A549 (cell line): ENCODE results near the gene RCAN2. TPM values are rescaled to one million over a fixed set of nuclear protein-coding genes. Genes with fewer than 3 reads are reported as not detected.

Experiments
- ATAC-seq, 2 experiments: fragments of 200-7000 bp in 1 of 2; fragments of >200 bp in 1 of 2; cut with Nextera tagmentation in 1 of 2; cut with Tn5 transposase in 1 of 2; 3 replicates each; pipeline versions ENCODE4 v1.8.0 to v1.9.1; 2018 to 2020; ENCODE audit warnings: mild to moderate bottlenecking in 1 of 2, moderate library complexity in 1 of 2
- CTCF ChIA-PET: fragments of 300-600 bp; sonication (Branson Sonifier 250); formaldehyde crosslinking; extraction: SDS; loops from one replicate; lab custom pipeline; 2021; ENCODE audit warnings: antibody characterized with exemption, inconsistent platforms; lab: Yijun Ruan, JAX
- POLR2A ChIA-PET: fragments of 350-600 bp; formaldehyde crosslinking; extraction: SDS; loops from one replicate; lab custom pipeline; 2021; ENCODE audit warnings: antibody characterized with exemption, inconsistent platforms; lab: Yijun Ruan, JAX
- DNase-seq, 2 experiments: peaks; one replicate each; pipeline versions ENCODE4 v3.0.0 to v3.0.0-alpha.2; 2011 to 2016; ENCODE audit warnings: low read depth in 1 of 2, low spot score in 1 of 2
- FAIRE-seq: peaks from 2 replicates; lab custom pipeline; 2011; peaks lifted over from hg19 to GRCh38; lab: Jason Lieb, UNC
- H3K27ac ChIP-seq, 2 experiments: fragments of >200 bp; sonication (Bioruptor Twin); formaldehyde crosslinking; 3 replicates each; pipeline ENCODE4 v1.5.1; 2016 to 2017
- H3K4me1 ChIP-seq: fragments of >200 bp; sonication (Bioruptor Twin); formaldehyde crosslinking; 3 replicates; pipeline ENCODE4 v1.6.1; 2016
- H3K4me2 ChIP-seq: fragments of >200 bp; sonication (Bioruptor Twin); formaldehyde crosslinking; 3 replicates; pipeline ENCODE4 v1.6.1; 2016
- H3K4me3 ChIP-seq: fragments of >200 bp; sonication (Bioruptor Twin); formaldehyde crosslinking; 3 replicates; pipeline ENCODE4 v1.5.1; 2016
- H3K9me3 ChIP-seq: fragments of >200 bp; sonication (Bioruptor Twin); formaldehyde crosslinking; 3 replicates; pipeline ENCODE4 v1.6.1; 2016
- BHLHE40 ChIP-seq: IDR thresholded peaks from 2 replicates; pipeline ENCODE4 v1.6.1; 2012; ENCODE audit warnings: low read depth, low read length, inconsistent platforms
- CBX8 ChIP-seq: fragments of 200-600 bp; sonication (generic); IDR thresholded peaks from 2 replicates; pipeline ENCODE4 v1.6.1; 2016
- CHD2 ChIP-seq: fragments of 150-350 bp; IDR thresholded peaks from 2 replicates; pipeline ENCODE4 v1.6.1; 2014; ENCODE audit warnings: low read length; ENCODE audit not compliant: partially characterized antibody
- CHD4 ChIP-seq: fragments of 200-600 bp; sonication (generic); IDR thresholded peaks from 2 replicates; pipeline ENCODE4 v1.6.1; 2016; ENCODE audit warnings: antibody characterized with exemption, mild to moderate bottlenecking, borderline replicate concordance
- CTCF ChIP-seq: fragments of >200 bp; sonication (Bioruptor Twin); formaldehyde crosslinking; IDR thresholded peaks from 3 replicates; pipeline ENCODE4 v1.5.1; 2016
- E2F6 ChIP-seq: IDR thresholded peaks from 2 replicates; pipeline ENCODE4 v1.6.1; 2012; ENCODE audit warnings: low read depth, borderline replicate concordance
- ELK1 ChIP-seq: fragments of 150-350 bp; IDR thresholded peaks from 2 replicates; pipeline ENCODE4 v1.6.1; 2014; ENCODE audit warnings: low read depth, mild to moderate bottlenecking, low read length
- FOXS1 ChIP-seq: fragments of 250-450 bp; sonication (Bioruptor Pico); IDR thresholded peaks from 2 replicates; pipeline ENCODE4 v1.5.0; 2020; ENCODE audit warnings: mild to moderate bottlenecking, moderate library complexity
- GATA3 ChIP-seq: IDR thresholded peaks from 2 replicates; pipeline ENCODE4 v1.6.1; 2012; ENCODE audit warnings: borderline replicate concordance
- HES2 ChIP-seq: fragments of >200 bp; sonication (Bioruptor Twin); formaldehyde crosslinking; IDR thresholded peaks from 2 replicates; pipeline ENCODE4 v1.6.1; 2016
- HEYL ChIP-seq: fragments of 250-450 bp; sonication (Bioruptor Pico); IDR thresholded peaks from 2 replicates; pipeline ENCODE4 v1.8.0; 2021; ENCODE audit warnings: mild to moderate bottlenecking, moderate library complexity
- JUNB ChIP-seq: fragments of >200 bp; sonication (Bioruptor Twin); formaldehyde crosslinking; IDR thresholded peaks from 2 replicates; pipeline ENCODE4 v1.6.1; 2016
- KDM1A ChIP-seq: fragments of 200-600 bp; sonication (generic); IDR thresholded peaks from 2 replicates; pipeline ENCODE4 v1.6.1; 2016; ENCODE audit warnings: low read depth, mild to moderate bottlenecking
- MYC ChIP-seq: IDR thresholded peaks from 2 replicates; pipeline ENCODE4 v1.6.1; 2012; ENCODE audit warnings: mild to moderate bottlenecking, inconsistent platforms, low read length, improper control_type of control experiment, borderline replicate concordance
- NFE2L2 ChIP-seq: fragments of 150-350 bp; conservative IDR thresholded peaks from 2 replicates; pipeline ENCODE4 v1.6.1; 2014; ENCODE audit warnings: low read length
- NPAS2 ChIP-seq: fragments of 250-450 bp; sonication (Bioruptor Pico); IDR thresholded peaks from 2 replicates; pipeline ENCODE4 v1.8.0; 2022; ENCODE audit warnings: mild to moderate bottlenecking, moderate library complexity, borderline replicate concordance
- POLR2A ChIP-seq: IDR thresholded peaks from 2 replicates; pipeline ENCODE4 v1.6.1; 2012; ENCODE audit warnings: mild to moderate bottlenecking, low read length
- RAD21 ChIP-seq, 2 experiments: fragments of >200 bp in 1 of 2; sonication (Bioruptor Twin) in 1 of 2; formaldehyde crosslinking in 1 of 2; IDR thresholded peaks in 1 of 2; conservative IDR thresholded peaks in 1 of 2; 2 replicates in 1 of 2; 3 replicates in 1 of 2; pipeline ENCODE4 v1.6.1; 2012 to 2018; ENCODE audit warnings: inconsistent platforms in 1 of 2
- RFX5 ChIP-seq: fragments of 450-650 bp; IDR thresholded peaks from 2 replicates; pipeline ENCODE4 v1.7.1; 2014; ENCODE audit warnings: antibody characterized with exemption, mild to moderate bottlenecking, moderate library complexity
- SMC3 ChIP-seq: fragments of >200 bp; sonication (Bioruptor Twin); formaldehyde crosslinking; IDR thresholded peaks from 3 replicates; pipeline ENCODE4 v1.6.1; 2018; ENCODE audit warnings: inconsistent platforms
- SREBF2 ChIP-seq: fragments of 450-650 bp; IDR thresholded peaks from 2 replicates; pipeline ENCODE4 v1.6.1; 2014; ENCODE audit warnings: mild to moderate bottlenecking, moderate library complexity
- TFCP2L1 ChIP-seq: fragments of 250-450 bp; sonication (Bioruptor Pico); IDR thresholded peaks from 2 replicates; pipeline ENCODE4 v1.5.0; 2021; ENCODE audit warnings: mild to moderate bottlenecking
- ZFP36 ChIP-seq: fragments of 450-650 bp; IDR thresholded peaks from 2 replicates; pipeline ENCODE4 v1.6.1; 2014; ENCODE audit warnings: borderline replicate concordance; ENCODE audit not compliant: partially characterized antibody
- ZSCAN20 ChIP-seq: fragments of 250-450 bp; sonication (Bioruptor Pico); IDR thresholded peaks from 2 replicates; pipeline ENCODE4 v1.8.0; 2022; ENCODE audit warnings: mild to moderate bottlenecking, moderate library complexity
- WGBS: methylation state at CpG from one replicate; pipeline ENCODE4 v1.1.6; 2017; ENCODE audit errors: missing lambda C conversion rate; 5-methylcytosine and 5-hydroxymethylcytosine counted together
- polyA plus RNA-seq, 4 experiments: library from polyadenylated mRNA; depleted of rRNA in 3 of 4; stranded (reverse); fragments of >200 nt; fragmentation: RNase III in 1 of 4; extraction: RNeasy Plus Mini Kit Qiagen cat#74134 plus additional on column Dnase treatment in 1 of 4; gene quantifications; 2 replicates in 3 of 4; 3 replicates in 1 of 4; pipeline ENCODE4 v1.2.3, GENCODE V29; 2011 to 2017
- TF ChIP-seq, protein P1 (sequence below): IDR thresholded peaks from 2 replicates; pipeline ENCODE4 v1.6.1; 2012

RCAN2 gene
- polyA plus RNA-seq, 2 of the 4 experiments (the other 2 are of a cell fraction) = not detected

DNA sequence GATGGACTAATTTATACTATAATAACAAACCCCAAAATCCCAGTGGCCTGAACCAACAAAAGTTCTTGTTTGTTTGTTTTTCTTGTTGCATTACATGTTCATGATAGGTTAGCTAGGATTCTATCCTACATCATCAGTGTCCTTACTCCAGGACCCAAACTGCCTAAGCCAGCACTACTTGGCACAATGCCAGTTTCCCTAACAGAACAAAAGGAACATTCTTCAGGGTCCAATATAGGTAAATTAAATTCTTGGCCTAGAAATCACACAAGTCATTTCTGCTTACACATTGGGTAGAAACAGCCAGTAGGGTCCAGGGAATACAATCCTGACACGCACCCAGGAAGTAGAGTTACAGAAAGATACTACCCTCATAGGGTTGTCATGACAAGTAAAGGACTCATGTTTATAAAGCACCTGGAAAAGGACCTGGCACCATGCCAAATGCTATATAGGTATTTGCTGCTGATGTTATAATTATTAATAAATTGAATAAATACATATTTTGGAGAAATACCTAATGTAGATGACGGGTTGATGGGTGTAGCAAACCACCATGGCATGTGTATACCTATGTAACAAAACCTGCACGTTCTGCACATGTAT lies 38.8 kb downstream of the RCAN2 start:
- Histone ChIP-seq H3K27ac (no peak overlapping the region), H3K4me3 (no peak overlapping the region), H3K4me1 (no peaks in the 10 kb centered on the region), H3K4me2 (no peak overlapping the region), H3K9me3 (no peaks in the 10 kb centered on the region)
- no peak for DNase-seq
- ATAC-seq = no peak
- WGBS = 19% methylated on average over 3 of the region's 3 CpGs
- TF ChIP-seq POLR2A (no peak), CBX8 (no peak), TFCP2L1 (CRISPR knock-in tag) (no peak), KDM1A (no peak), JUNB (no peak), RFX5 (no peak), ELK1 (no peak), CHD4 (no peak), CTCF (no peak), MYC (no peak), GATA3 (no peak), SREBF2 (no peak), ZFP36 (no peak), HEYL (CRISPR knock-in tag) (no peak), SMC3 (no peak), BHLHE40 (no peak), FOXS1 (no peak), NPAS2 (CRISPR knock-in tag) (no peak)
- TF ChIP-seq, protein P1, sequence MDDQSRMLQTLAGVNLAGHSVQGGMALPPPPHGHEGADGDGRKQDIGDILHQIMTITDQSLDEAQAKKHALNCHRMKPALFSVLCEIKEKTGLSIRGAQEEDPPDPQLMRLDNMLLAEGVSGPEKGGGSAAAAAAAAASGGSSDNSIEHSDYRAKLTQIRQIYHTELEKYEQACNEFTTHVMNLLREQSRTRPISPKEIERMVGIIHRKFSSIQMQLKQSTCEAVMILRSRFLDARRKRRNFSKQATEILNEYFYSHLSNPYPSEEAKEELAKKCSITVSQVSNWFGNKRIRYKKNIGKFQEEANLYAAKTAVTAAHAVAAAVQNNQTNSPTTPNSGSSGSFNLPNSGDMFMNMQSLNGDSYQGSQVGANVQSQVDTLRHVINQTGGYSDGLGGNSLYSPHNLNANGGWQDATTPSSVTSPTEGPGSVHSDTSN = no peak
- CTCF ChIA-PET = no interaction called here
- POLR2A ChIA-PET = no interaction called here
- FAIRE-seq = no peak

DNA sequence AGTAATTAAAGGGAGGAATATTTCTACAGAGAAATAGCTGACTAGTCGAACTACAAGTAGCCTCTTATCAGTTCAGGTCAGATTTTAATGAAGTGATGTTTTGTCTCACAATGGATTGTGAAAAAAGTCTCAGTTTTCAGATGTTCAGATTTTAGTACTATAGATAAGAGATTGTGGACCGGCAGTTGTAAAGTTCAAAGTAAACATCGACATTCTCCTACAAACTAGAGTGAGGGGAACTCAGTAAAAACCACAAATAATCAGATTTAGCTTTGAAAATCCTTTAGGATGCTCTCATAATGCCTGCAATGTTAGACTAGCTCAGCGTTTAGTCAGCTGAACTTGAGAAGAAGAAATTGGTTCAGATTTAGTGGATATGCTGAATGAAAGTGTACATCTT lies 39.9 kb downstream of the RCAN2 start:
- Histone ChIP-seq H3K27ac (no peak overlapping the region), H3K4me2 (no peak overlapping the region), H3K9me3 (no peaks in the 10 kb centered on the region), H3K4me3 (no peak overlapping the region), H3K4me1 (no peaks in the 10 kb centered on the region)
- ATAC-seq = no peak
- 7% methylated on average over 4 of the region's 4 CpGs for WGBS
- DNase-seq = no peak
- no peak for FAIRE-seq
- TF ChIP-seq E2F6 (no peak), NFE2L2 (no peak), ZSCAN20 (CRISPR knock-in tag) (no peak), CTCF (no peak), SREBF2 (no peak), HES2 (no peak), CHD2 (no peak), RAD21 (conservative IDR thresholded peaks at IDR 0.05 in 1 of 2, IDR thresholded peaks at IDR 0.05 in 1 of 2) (no peak), SMC3 (no peak)
- ChIA-PET POLR2A (no interaction called here), CTCF (no interaction called here)
